ENCODE results near the gene GOLGA1. TPM values are rescaled to one million over a fixed set of nuclear protein-coding genes. Genes with fewer than 3 reads are reported as not detected.

The GOLGA1 gene
- total and polyA plus RNA-seq, 9 of the 15 experiments (the other 6 are each of a cell fraction or from before 2014, with no cell fraction given): 2.9 to 15.9 (median 8.5) TPM

GRCh38 chr9:124964604-124965003, 23.7 kb upstream of the GOLGA1 start (continued):
- TF ChIP-seq CXXC5 (CRISPR knock-in tag; IDR thresholded peaks at IDR 0.05): peak; percentile 66
- TF ChIP-seq, protein P1, sequence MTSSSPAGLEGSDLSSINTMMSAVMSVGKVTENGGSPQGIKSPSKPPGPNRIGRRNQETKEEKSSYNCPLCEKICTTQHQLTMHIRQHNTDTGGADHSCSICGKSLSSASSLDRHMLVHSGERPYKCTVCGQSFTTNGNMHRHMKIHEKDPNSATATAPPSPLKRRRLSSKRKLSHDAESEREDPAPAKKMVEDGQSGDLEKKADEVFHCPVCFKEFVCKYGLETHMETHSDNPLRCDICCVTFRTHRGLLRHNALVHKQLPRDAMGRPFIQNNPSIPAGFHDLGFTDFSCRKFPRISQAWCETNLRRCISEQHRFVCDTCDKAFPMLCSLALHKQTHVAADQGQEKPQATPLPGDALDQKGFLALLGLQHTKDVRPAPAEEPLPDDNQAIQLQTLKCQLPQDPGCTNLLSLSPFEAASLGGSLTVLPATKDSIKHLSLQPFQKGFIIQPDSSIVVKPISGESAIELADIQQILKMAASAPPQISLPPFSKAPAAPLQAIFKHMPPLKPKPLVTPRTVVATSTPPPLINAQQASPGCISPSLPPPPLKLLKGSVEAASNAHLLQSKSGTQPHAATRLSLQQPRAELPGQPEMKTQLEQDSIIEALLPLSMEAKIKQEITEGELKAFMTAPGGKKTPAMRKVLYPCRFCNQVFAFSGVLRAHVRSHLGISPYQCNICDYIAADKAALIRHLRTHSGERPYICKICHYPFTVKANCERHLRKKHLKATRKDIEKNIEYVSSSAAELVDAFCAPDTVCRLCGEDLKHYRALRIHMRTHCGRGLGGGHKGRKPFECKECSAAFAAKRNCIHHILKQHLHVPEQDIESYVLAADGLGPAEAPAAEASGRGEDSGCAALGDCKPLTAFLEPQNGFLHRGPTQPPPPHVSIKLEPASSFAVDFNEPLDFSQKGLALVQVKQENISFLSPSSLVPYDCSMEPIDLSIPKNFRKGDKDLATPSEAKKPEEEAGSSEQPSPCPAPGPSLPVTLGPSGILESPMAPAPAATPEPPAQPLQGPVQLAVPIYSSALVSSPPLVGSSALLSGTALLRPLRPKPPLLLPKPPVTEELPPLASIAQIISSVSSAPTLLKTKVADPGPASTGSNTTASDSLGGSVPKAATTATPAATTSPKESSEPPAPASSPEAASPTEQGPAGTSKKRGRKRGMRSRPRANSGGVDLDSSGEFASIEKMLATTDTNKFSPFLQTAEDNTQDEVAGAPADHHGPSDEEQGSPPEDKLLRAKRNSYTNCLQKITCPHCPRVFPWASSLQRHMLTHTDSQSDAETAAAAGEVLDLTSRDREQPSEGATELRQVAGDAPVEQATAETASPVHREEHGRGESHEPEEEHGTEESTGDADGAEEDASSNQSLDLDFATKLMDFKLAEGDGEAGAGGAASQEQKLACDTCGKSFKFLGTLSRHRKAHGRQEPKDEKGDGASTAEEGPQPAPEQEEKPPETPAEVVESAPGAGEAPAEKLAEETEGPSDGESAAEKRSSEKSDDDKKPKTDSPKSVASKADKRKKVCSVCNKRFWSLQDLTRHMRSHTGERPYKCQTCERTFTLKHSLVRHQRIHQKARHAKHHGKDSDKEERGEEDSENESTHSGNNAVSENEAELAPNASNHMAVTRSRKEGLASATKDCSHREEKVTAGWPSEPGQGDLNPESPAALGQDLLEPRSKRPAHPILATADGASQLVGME (CRISPR knock-in tag; IDR thresholded peaks at IDR 0.05): no peak
- no peak for TF ChIP-seq MAFF (IDR thresholded peaks at IDR 0.05; ENCODE audit: low read length)
- TF ChIP-seq, protein P2, sequence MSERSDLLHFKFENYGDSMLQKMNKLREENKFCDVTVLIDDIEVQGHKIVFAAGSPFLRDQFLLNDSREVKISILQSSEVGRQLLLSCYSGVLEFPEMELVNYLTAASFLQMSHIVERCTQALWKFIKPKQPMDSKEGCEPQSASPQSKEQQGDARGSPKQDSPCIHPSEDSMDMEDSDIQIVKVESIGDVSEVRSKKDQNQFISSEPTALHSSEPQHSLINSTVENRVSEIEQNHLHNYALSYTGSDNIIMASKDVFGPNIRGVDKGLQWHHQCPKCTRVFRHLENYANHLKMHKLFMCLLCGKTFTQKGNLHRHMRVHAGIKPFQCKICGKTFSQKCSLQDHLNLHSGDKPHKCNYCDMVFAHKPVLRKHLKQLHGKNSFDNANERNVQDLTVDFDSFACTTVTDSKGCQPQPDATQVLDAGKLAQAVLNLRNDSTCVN (CRISPR knock-in tag; IDR thresholded peaks at IDR 0.05): no peak
- no peak for TF ChIP-seq MECOM (CRISPR knock-in tag; IDR thresholded peaks at IDR 0.05)
- TF ChIP-seq, protein P3, sequence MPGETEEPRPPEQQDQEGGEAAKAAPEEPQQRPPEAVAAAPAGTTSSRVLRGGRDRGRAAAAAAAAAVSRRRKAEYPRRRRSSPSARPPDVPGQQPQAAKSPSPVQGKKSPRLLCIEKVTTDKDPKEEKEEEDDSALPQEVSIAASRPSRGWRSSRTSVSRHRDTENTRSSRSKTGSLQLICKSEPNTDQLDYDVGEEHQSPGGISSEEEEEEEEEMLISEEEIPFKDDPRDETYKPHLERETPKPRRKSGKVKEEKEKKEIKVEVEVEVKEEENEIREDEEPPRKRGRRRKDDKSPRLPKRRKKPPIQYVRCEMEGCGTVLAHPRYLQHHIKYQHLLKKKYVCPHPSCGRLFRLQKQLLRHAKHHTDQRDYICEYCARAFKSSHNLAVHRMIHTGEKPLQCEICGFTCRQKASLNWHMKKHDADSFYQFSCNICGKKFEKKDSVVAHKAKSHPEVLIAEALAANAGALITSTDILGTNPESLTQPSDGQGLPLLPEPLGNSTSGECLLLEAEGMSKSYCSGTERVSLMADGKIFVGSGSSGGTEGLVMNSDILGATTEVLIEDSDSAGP (CRISPR knock-in tag; IDR thresholded peaks at IDR 0.05): no peak
- no peak for TF ChIP-seq CEBPZ (IDR thresholded peaks at IDR 0.05; ENCODE audit: borderline replicate concordance, low read depth, low read length)
- no peak for TF ChIP-seq SMARCA5 (IDR thresholded peaks at IDR 0.05)
- no peak for TF ChIP-seq ZNF232 (CRISPR knock-in tag; IDR thresholded peaks at IDR 0.05)
- no peak for TF ChIP-seq SP2 (IDR thresholded peaks at IDR 0.05; ENCODE audit: extremely low read depth, low read depth, low read length, poor library complexity, severe bottlenecking)
- no peak for TF ChIP-seq RBFOX2 (IDR thresholded peaks at IDR 0.05; ENCODE audit: low read depth, low read length)
